Esophagus squamous epithelium (tissue), 5 donors: ENCODE data around the gene SERPINI2. TPM values are rescaled to one million over a fixed set of nuclear protein-coding genes. Genes with fewer than 3 reads are reported as not detected.
A peak's percentile ranks its signal among the peaks of the same experiment; 100 is the strongest.

Source experiments
- DNase-seq: peaks from one replicate; lab custom pipeline; 2025; lab: John Stamatoyannopoulos, UW
- H3K27ac ChIP-seq, 4 donors: fragments of 200-600 bp; sonication (generic); one replicate each; pipeline ENCODE4 v1.5.1; 2016 to 2019; ENCODE audit warnings: mild to moderate bottlenecking in 1 of 4
- H3K27me3 ChIP-seq, 4 donors: fragments of 200-600 bp; sonication (generic); 1 replicate in 3 of 4; 2 replicates in 1 of 4; pipeline versions ENCODE4 v1.5.1 to v1.6.0; 2017 to 2021; ENCODE audit warnings: antibody characterized with exemption in 1 of 4
- H3K36me3 ChIP-seq, 3 donors: fragments of 200-600 bp; sonication (generic); one replicate each; pipeline ENCODE4 v1.5.1; 2016 to 2019
- H3K4me1 ChIP-seq, 3 donors: fragments of 200-600 bp; sonication (generic); one replicate each; pipeline ENCODE4 v1.5.1; 2017 to 2019
- H3K4me3 ChIP-seq, 4 donors: fragments of 200-600 bp; sonication (generic); 1 replicate in 3 of 4; 2 replicates in 1 of 4; pipeline ENCODE4 v1.5.1; 2016 to 2019; ENCODE audit warnings: mild to moderate bottlenecking in 2 of 4, moderate library complexity in 1 of 4
- H3K9me3 ChIP-seq, 3 donors: fragments of 200-600 bp; sonication (generic); one replicate each; pipeline ENCODE4 v1.5.1; 2016 to 2019
- CTCF ChIP-seq, 6 experiments: fragments of 450-650 bp in 4 of 6; fragments of 200-600 bp in 2 of 6; sonication (generic) in 2 of 6; IDR thresholded peaks; one replicate each; pipeline ENCODE4 v1.5.1; 2016 to 2019; ENCODE audit warnings: antibody characterized with exemption in 6 of 6, mild to moderate bottlenecking in 4 of 6, moderate library complexity in 4 of 6
- POLR2A ChIP-seq, 4 donors: fragments of 450-650 bp; IDR thresholded peaks; one replicate each; pipeline ENCODE4 v1.6.1; 2017; ENCODE audit warnings: antibody characterized with exemption in 4 of 4, mild to moderate bottlenecking in 4 of 4, moderate library complexity in 3 of 4
- WGBS, 2 donors: methylation state at CpG; one replicate each; pipeline ENCODE4 v1.1.5; 2018; 5-methylcytosine and 5-hydroxymethylcytosine counted together
- intact Hi-C: fragments of 100-400 bp; cut with DNase I; formaldehyde crosslinking; loops from one replicate; pipeline ENCODE4 v1.15.0; 2022
- total RNA-seq, 4 donors: library from RNA; depleted of rRNA; stranded (reverse); fragments of >200 nt; gene quantifications; one replicate each; pipeline ENCODE4 v1.1.0, GENCODE V29; 2016
- donor health status: DM: yes; HTN: yes; CAD: no.

Gene SERPINI2
- total RNA-seq, 4 donors from 2014 or later = 0.30 to 1.1 TPM; not detected in 2

- 93 to 94% methylated on average over 2 of the region's 2 CpGs for WGBS, 2 donors
- Histone ChIP-seq H3K27ac (no peak overlapping the region), H3K36me3 (no peaks in the 10 kb centered on the region), H3K4me3 (no peak overlapping the region), H3K9me3 (no peaks in the 10 kb centered on the region), H3K4me1 (no peaks in the 10 kb centered on the region), H3K27me3 (no peaks in the 10 kb centered on the region)
- no peak for DNase-seq
- intact Hi-C loops = no loop called here
- TF ChIP-seq POLR2A (IDR thresholded peaks at IDR 0.05) (no peak), CTCF (IDR thresholded peaks at IDR 0.05) (no peak)
These were observed 77.8 kb downstream of the SERPINI2 start for GRCh38 chr3:167396075-167396474.

GRCh38 chr3:167394003-167394402, 79.8 kb downstream of the SERPINI2 start:
- Histone ChIP-seq H3K27ac (no peak overlapping the region), H3K9me3 (no peaks in the 10 kb centered on the region), H3K4me3 (no peak overlapping the region), H3K27me3 (no peaks in the 10 kb centered on the region), H3K4me1 (no peaks in the 10 kb centered on the region), H3K36me3 (no peaks in the 10 kb centered on the region)
- intact Hi-C loops = no loop called here
- 31 to 32% methylated on average over 2 of the region's 2 CpGs for WGBS, 2 donors
- DNase-seq = no peak
- TF ChIP-seq CTCF (IDR thresholded peaks at IDR 0.05) = peak in 1 of 6 experiments; percentile 17
- TF ChIP-seq POLR2A (IDR thresholded peaks at IDR 0.05) = no peak

Other genes starting within 250 kb of the SERPINI2 start
- gene ZBBX, start 93.7 kb downstream of the SERPINI2 start, total RNA-seq = not detected
- 1 to 10 TPM in 3 of 4 donors, not detected in 1; 1.9 to 9.5 (median 7.4) TPM for gene WDR49, start 179.9 kb upstream of the SERPINI2 start, total RNA-seq